Neural progenitor cell (in vitro differentiated cells): Measurements from ENCODE around the gene KAZALD1. TPM values are rescaled to one million over a fixed set of nuclear protein-coding genes. Genes with fewer than 3 reads are reported as not detected.

Experiments used
- DNase-seq: peaks from one replicate; pipeline ENCODE4 v3.0.0-alpha.2; 2016; ENCODE audit warnings: low spot score
- H2AFZ ChIP-seq: fragments of 200-600 bp; sonication (generic); replicated peaks from 2 replicates; pipeline ENCODE4 v1.6.1; 2016; ENCODE audit warnings: antibody characterized with exemption
- H3F3A ChIP-seq: fragments of 200-600 bp; sonication (generic); 2 replicates; pipeline ENCODE4 v1.6.1; 2016; ENCODE audit warnings: antibody characterized with exemption, low read depth
- H3K27ac ChIP-seq: fragments of 200-600 bp; sonication (generic); 2 replicates; pipeline ENCODE4 v1.5.1; 2016; ENCODE audit warnings: mild to moderate bottlenecking
- H3K27me3 ChIP-seq: fragments of 200-600 bp; sonication (generic); 2 replicates; pipeline ENCODE4 v1.6.1; 2016; ENCODE audit warnings: mild to moderate bottlenecking, moderate library complexity
- H3K36me3 ChIP-seq: fragments of 200-600 bp; sonication (generic); 2 replicates; pipeline ENCODE4 v1.5.1; 2016
- H3K4me1 ChIP-seq: fragments of 200-600 bp; sonication (generic); 2 replicates; pipeline ENCODE4 v1.6.1; 2016; ENCODE audit warnings: mixed run types
- H3K4me2 ChIP-seq: fragments of 200-600 bp; sonication (generic); 2 replicates; pipeline ENCODE4 v1.6.1; 2016
- H3K4me3 ChIP-seq: fragments of 200-600 bp; sonication (generic); 2 replicates; pipeline ENCODE4 v1.5.1; 2016
- H3K79me2 ChIP-seq: fragments of 200-600 bp; sonication (generic); 2 replicates; pipeline ENCODE4 v1.6.1; 2016; ENCODE audit warnings: low read depth
- H3K9ac ChIP-seq: fragments of 200-600 bp; sonication (generic); 2 replicates; pipeline ENCODE4 v1.6.1; 2016
- H3K9me3 ChIP-seq: fragments of 200-600 bp; sonication (generic); 2 replicates; pipeline ENCODE4 v1.5.1; 2016; ENCODE audit warnings: low read depth
- H4K20me1 ChIP-seq: fragments of 200-600 bp; sonication (generic); 2 replicates; pipeline ENCODE4 v1.6.1; 2016; ENCODE audit warnings: low read depth
- H3K27ac Mint-ChIP-seq: 3 replicates; pipeline ENCODE4 v1.8.0; 2021; ENCODE audit warnings: mixed read lengths
- H3K27me3 Mint-ChIP-seq: 2 replicates; pipeline ENCODE4 v1.8.0; 2022; ENCODE audit warnings: low read depth, mild to moderate bottlenecking, inconsistent platforms, moderate library complexity, mixed read lengths; ENCODE audit not compliant: insufficient read depth
- H3K36me3 Mint-ChIP-seq: 3 replicates; pipeline ENCODE4 v1.8.0; 2021; ENCODE audit warnings: mixed read lengths
- H3K4me1 Mint-ChIP-seq: 3 replicates; pipeline ENCODE4 v1.8.0; 2021; ENCODE audit warnings: mixed read lengths
- H3K4me3 Mint-ChIP-seq: 3 replicates; pipeline ENCODE4 v1.8.0; 2021; ENCODE audit warnings: mild to moderate bottlenecking, moderate library complexity, mixed read lengths
- H3K9me3 Mint-ChIP-seq: 3 replicates; pipeline ENCODE4 v1.8.0; 2020; ENCODE audit warnings: mixed read lengths
- CTCF ChIP-seq: fragments of 200-600 bp; sonication (generic); IDR thresholded peaks from 2 replicates; pipeline ENCODE4 v1.5.1; 2017; ENCODE audit warnings: antibody characterized with exemption, mild to moderate bottlenecking
- EZH2 ChIP-seq: fragments of 200-600 bp; sonication (generic); IDR thresholded peaks from 2 replicates; pipeline ENCODE4 v1.6.1; 2017; ENCODE audit warnings: antibody characterized with exemption, mild to moderate bottlenecking, moderate library complexity
- EZH2phosphoT487 ChIP-seq: fragments of 200-600 bp; sonication (generic); IDR thresholded peaks from 2 replicates; pipeline ENCODE4 v1.6.1; 2017; ENCODE audit warnings: antibody characterized with exemption
- total RNA-seq: library from RNA; depleted of rRNA; stranded (reverse); fragments of >200 nt; gene quantifications from 2 replicates; pipeline ENCODE4 v1.2.3, GENCODE V29; 2015; ENCODE audit warnings: low replicate concordance

KAZALD1 gene
- total RNA-seq, 1 donor from 2014 or later, result 0.77 TPM

- H3F3A ChIP-seq, result no peaks in the 10 kb centered on the region
- H3K36me3 ChIP-seq, result no peaks in the 10 kb centered on the region
Observed at GRCh38 chr10:101114646-101115045, 52.9 kb downstream of the KAZALD1 start.

More at GRCh38 chr10:101114646-101115045, 52.9 kb downstream of the KAZALD1 start:
- H3K27ac ChIP-seq, result no peak overlapping the region
- Mint-ChIP-seq H3K9me3 (no peaks in the 10 kb centered on the region), H3K27ac (no peak overlapping the region), H3K36me3 (no peaks in the 10 kb centered on the region), H3K4me1 (peaks cover 14% of the 10 kb centered on the region), H3K4me3 (no peak overlapping the region), H3K27me3 (peaks cover 43% of the 10 kb centered on the region)
- peaks cover 5% of the 10 kb centered on the region for H4K20me1 ChIP-seq
- no peak overlapping the region for H3K9ac ChIP-seq
- H3K9me3 ChIP-seq, result no peaks in the 10 kb centered on the region
- H3K4me3 ChIP-seq, result no peak overlapping the region
- no peak for DNase-seq
- no peak overlapping the region for H3K4me2 ChIP-seq
- H2AFZ ChIP-seq, result no peak overlapping the region
- peaks cover 95% of the 10 kb centered on the region for H3K27me3 ChIP-seq
- TF ChIP-seq EZH2phosphoT487, result no peak
- TF ChIP-seq EZH2, result no peak
- no peak for TF ChIP-seq CTCF
- no peaks in the 10 kb centered on the region for H3K79me2 ChIP-seq
- no peaks in the 10 kb centered on the region for H3K4me1 ChIP-seq

Other genes with a start within 250 kb of the KAZALD1 start
- 15.5 and 19.5 TPM in 2 replicates for gene SLF2, start 149.0 kb upstream of the KAZALD1 start, total RNA-seq
- 2.3 and 5.4 TPM in 2 replicates for gene SEMA4G, start 92.5 kb upstream of the KAZALD1 start, total RNA-seq
- gene MRPL43, start 74.5 kb upstream of the KAZALD1 start, total RNA-seq, result 24.5 and 55.8 TPM in 2 replicates
- 6.4 and 7.1 TPM in 2 replicates for gene TWNK, start 74.4 kb upstream of the KAZALD1 start, total RNA-seq
- 34.7 and 111 TPM in 2 replicates for gene LZTS2, start 62.2 kb upstream of the KAZALD1 start, total RNA-seq
- gene PDZD7, start 30.9 kb upstream of the KAZALD1 start, total RNA-seq, result 0.25 TPM in 1 of 2 replicates, not detected in the other
- gene SFXN3, start 30.8 kb upstream of the KAZALD1 start, total RNA-seq, result 0.09 TPM in 1 of 2 replicates, not detected in the other
- gene TLX1, start 69.3 kb downstream of the KAZALD1 start, total RNA-seq, result not detected in 2 replicates
- not detected in 2 replicates for gene LBX1, start 167.5 kb downstream of the KAZALD1 start, total RNA-seq